ENCODE data around the gene SAMHD1.
"Not testable (repeated sequence)": the region's sequence is repeated elsewhere in the genome, so short reads cannot be mapped to it uniquely, and the experiment has no call there.

Gene SAMHD1

GRCh38 chr20:36951198-36951978 lies at the start of gene SAMHD1:
Gene SAMHD1 (minus strand): TSS chr20:36951708. CDS start chr20:36951643, 65 bp downstream.
- peak; percentile 71 to 89 for DNase-seq (ENCODE audit: low read depth in 2 of 2)

- DNase-seq (ENCODE audit: low read depth in 2 of 2): not testable (repeated sequence)
These were observed 48.7 kb upstream of the SAMHD1 start for GRCh38 chr20:37000171-37000570.

GRCh38 chr20:36998652-36999051 lies 47.1 kb upstream of the SAMHD1 start:
- DNase-seq (ENCODE audit: low read depth in 2 of 2): no peak

GRCh38 chr20:36997121-36997520 lies 45.6 kb upstream of the SAMHD1 start:
- no peak for DNase-seq (ENCODE audit: low read depth in 2 of 2)

GRCh38 chr20:36994221-36994620 lies 42.7 kb upstream of the SAMHD1 start:
- DNase-seq (ENCODE audit: low read depth in 2 of 2): not testable (repeated sequence)

GRCh38 chr20:36992802-36993334 lies 41.4 kb upstream of the SAMHD1 start:
- no peak for DNase-seq (ENCODE audit: low read depth in 2 of 2)

GRCh38 chr20:36991703-36992102 lies 40.2 kb upstream of the SAMHD1 start:
- no peak for DNase-seq (ENCODE audit: low read depth in 2 of 2)

- no peak for DNase-seq (ENCODE audit: low read depth in 2 of 2)
These were observed 38.3 kb upstream of the SAMHD1 start for GRCh38 chr20:36989797-36990196.

GRCh38 chr20:36988494-36988966 lies 37.0 kb upstream of the SAMHD1 start:
- DNase-seq (ENCODE audit: low read depth in 2 of 2): no peak

GRCh38 chr20:36984257-36984638 lies 32.7 kb upstream of the SAMHD1 start:
- no peak for DNase-seq (ENCODE audit: low read depth in 2 of 2)

- DNase-seq (ENCODE audit: low read depth in 2 of 2): peak in 1 of 2 experiments; percentile 22
These were observed 23.8 kb upstream of the SAMHD1 start for GRCh38 chr20:36975099-36975818.

- DNase-seq (ENCODE audit: low read depth in 2 of 2): no peak
These were observed 23.2 kb upstream of the SAMHD1 start for GRCh38 chr20:36974660-36975059.

GRCh38 chr20:36971103-36971502 lies 19.6 kb upstream of the SAMHD1 start:
- DNase-seq (ENCODE audit: low read depth in 2 of 2): no peak

GRCh38 chr20:36969478-36970186 lies 18.1 kb upstream of the SAMHD1 start:
- DNase-seq (ENCODE audit: low read depth in 2 of 2): no peak

GRCh38 chr20:36969051-36969450 lies 17.5 kb upstream of the SAMHD1 start:
- no peak for DNase-seq (ENCODE audit: low read depth in 2 of 2)

- no peak for DNase-seq (ENCODE audit: low read depth in 2 of 2)
These were observed 16.1 kb upstream of the SAMHD1 start for GRCh38 chr20:36967636-36968035.

GRCh38 chr20:36966965-36967364 lies 15.5 kb upstream of the SAMHD1 start:
- not testable (repeated sequence) for DNase-seq (ENCODE audit: low read depth in 2 of 2)

GRCh38 chr20:36962354-36962941 lies 10.9 kb upstream of the SAMHD1 start:
- DNase-seq (ENCODE audit: low read depth in 2 of 2): not testable (repeated sequence)

- DNase-seq (ENCODE audit: low read depth in 2 of 2): no peak
These were observed 7.7 kb upstream of the SAMHD1 start for GRCh38 chr20:36959242-36959641.

GRCh38 chr20:36957875-36958667 lies 6.6 kb upstream of the SAMHD1 start:
- no peak for DNase-seq (ENCODE audit: low read depth in 2 of 2)

- no peak for DNase-seq (ENCODE audit: low read depth in 2 of 2)
These were observed 5.2 kb upstream of the SAMHD1 start for GRCh38 chr20:36956674-36957073.
